ENCODE results near the gene MIOX. TPM values are rescaled to one million over a fixed set of nuclear protein-coding genes. Genes with fewer than 3 reads are reported as not detected.
A peak's percentile ranks its signal among the peaks of the same experiment; 100 is the strongest.

Gene MIOX
- total RNA-seq, 1 experiment from 2014 or later, result not detected

- no peak for DNase-seq (ENCODE audit: low spot score)
Measured at GRCh38 chr22:50489363-50490243, 2.9 kb downstream of the MIOX start.

GRCh38 chr22:50490531-50491308 is 4.1 kb downstream of the MIOX start:
- DNase-seq (ENCODE audit: low spot score), result no peak

GRCh38 chr22:50497093-50497492 is 10.4 kb downstream of the MIOX start:
- no peak for DNase-seq (ENCODE audit: low spot score)

GRCh38 chr22:50498322-50498890 is 11.7 kb downstream of the MIOX start:
- DNase-seq (ENCODE audit: low spot score), result peak; percentile 64

GRCh38 chr22:50500452-50500851 is 13.8 kb downstream of the MIOX start:
- no peak for DNase-seq (ENCODE audit: low spot score)

GRCh38 chr22:50502096-50502495 is 15.4 kb downstream of the MIOX start:
- no peak for DNase-seq (ENCODE audit: low spot score)

DNA sequence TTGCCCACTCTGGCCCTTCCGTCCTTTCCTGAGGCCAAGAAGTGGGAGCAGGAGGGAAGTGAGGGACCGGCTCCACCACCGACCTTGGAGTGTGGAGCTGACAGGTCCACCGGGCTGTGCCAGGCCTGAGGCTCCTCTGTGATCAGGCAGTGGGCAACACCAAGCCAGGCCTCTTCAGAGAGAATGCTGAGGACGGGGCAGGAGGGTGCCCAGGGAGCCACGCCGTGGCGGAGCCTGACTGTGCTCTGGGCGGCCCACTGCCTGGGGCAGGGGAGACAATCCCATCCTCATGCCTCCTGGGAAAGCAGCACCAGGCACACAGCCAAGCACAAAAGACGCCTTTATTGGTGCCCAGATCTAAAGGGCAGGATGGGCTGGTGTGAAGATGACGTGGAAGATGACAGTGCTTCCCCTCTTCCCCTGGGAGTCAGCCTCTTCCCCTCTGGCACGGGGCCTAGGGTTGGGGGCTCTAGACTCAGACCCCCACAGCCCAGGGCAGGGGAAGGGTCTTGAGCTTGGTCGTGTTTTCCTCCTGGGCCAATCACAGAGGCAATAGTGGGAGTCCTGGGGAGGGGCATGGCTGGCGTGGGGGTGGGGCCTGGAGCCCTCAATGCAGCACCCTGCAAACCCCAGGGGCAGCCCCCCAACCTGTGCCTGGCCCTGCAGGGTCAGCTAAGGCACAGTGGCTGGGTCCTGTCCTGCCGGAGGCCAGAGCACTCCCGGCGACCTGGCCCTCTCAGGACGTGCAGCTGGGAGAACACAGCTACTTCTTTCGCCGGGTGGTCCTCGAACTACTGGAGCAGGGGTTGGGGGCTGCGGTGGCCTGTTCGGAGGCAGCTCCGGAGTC is 16.2 kb downstream of the MIOX start:
- DNase-seq (ENCODE audit: low spot score), result no peak

DNA sequence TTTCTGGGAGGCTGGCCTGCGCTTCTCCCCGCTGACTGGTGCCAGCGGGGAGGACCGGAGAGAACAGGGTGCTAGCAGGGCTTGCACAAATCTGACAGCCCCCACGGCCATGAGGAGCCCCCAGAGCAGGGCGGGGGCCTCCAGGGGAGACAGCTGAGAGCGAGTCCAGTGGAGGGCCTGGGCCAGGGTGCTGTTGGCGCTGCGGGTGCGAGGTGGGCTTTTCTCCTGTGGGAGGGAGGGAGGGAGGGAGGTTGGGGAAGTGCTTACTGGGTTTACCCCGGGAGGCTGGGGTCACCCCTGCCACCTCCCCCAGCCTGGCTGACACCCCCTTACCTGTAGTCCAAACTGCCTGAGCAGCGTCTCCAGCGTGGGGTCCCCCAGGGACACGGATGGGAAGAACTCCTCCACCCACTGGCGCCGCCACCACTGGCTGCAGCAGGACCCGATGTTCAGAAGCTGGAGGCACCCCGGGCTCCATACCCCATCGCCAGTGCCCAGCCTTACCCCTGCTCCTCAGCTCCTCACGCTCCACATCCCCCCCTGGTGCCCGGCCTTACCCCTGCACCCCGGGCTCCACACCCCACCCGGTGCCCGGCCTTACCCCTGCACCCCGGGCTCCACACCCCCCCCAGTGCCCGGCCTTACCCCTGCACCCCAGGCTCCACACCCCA is 17.0 kb downstream of the MIOX start:
- no peak for DNase-seq (ENCODE audit: low spot score)

DNA sequence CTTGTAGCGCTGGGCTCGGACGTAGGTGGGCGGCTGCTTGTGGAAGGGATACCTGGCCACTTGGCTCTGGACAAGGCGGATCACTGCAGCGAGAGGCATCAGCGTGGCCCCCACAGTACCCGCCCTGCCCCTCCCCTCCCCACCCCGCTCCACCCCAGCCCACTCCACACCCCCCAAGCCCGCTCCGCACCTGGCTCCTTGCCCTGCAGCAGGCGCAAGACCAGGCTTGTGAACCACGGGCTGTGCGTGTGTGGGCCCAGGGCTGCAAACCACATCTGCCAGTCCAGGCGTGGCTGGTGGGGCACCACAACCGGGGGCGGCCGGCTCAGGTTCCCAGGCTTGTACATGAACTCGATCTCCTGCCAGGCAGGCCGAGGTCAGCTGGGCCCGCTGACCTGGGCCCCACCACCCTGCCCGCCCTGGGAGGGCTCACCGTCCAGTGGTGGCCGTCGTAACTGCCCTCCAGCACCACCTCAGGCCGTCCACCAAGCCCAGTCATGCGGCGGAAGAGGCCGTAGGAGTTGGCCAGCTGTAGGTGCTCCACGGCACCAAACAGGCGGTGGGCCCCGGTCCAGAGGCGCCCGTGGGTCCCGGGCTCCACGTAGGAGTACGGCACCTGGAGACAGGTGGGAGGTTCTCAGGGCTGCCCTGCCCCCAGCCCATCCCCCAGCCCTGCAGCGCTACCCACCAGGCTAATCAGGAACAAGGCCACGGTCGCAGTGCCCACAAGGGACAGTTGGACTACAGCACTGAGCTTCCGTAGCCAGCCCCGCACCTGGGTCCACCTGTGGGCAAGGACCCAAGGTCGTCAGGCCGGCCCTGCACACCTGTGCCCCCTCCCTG is 17.9 kb downstream of the MIOX start:
- no peak for DNase-seq (ENCODE audit: low spot score)

DNA sequence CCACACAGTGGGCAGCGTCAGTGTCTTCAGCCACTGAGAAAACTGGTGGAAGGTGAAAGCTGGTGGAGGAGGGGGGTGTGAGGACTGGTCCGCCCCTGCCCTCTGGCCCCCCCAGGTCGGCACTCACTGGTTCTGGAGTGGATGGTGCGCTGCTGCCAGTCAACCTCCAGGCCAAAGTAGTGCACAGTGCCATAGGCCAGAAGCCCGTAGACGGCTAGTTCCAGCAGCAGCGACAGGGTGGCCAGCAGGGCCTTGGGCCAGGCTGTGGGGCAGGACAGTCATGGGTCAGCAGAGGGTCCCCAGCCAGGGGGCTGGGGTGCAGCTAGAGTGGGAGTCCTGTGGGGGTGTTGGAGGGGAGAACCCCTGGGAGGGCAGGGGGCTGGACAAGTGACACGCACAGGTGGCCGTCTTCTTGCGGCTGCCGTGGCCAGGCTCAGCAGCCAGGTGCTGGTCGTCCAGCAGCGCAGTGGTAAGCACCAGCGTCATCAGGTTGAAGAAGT is 18.7 kb downstream of the MIOX start:
- no peak for DNase-seq (ENCODE audit: low spot score)

GRCh38 chr22:50505776-50506610 is 19.3 kb downstream of the MIOX start:
- no peak for DNase-seq (ENCODE audit: low spot score)

DNA sequence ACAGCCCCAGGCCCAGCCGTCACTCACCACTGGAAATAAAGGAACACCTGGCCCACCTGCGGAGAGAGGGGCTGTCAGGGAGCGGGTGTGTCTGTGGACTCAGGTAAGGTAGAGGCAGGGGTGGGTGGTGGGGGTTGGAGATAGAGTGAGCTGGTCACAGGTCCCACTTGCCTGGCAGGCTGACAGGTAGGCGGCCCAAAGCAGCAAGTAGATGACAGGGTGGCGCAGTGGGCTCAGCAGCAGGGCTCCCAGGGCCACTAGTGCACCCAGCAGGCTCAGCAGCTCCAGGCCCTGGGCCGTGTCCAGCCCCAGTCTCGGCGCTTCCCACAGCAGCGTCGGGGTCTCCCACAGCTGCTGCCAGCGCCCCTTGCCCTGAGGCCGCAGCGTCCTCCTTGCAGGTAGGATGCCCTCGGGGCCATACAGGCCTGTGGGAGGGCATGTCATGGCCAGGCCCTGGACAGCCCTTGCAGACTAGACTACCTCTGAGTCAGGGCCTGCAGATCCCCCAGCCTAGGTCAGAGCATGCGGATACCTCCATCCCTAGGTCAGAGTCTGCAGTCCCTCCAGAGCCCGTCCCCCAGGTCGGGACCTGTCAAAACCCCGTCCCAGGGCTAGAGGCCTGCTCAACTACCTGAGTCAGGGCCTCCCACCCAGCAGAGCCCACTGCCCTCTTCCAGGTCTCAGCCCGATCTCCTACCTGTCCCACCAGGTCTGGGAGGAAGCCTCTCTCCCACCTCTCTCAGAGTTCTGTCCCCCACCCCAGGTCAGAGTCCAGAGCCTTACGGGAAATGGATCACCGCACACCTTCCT is 20.2 kb downstream of the MIOX start:
- no peak for DNase-seq (ENCODE audit: low spot score)

- peak; percentile 46 for DNase-seq (ENCODE audit: low spot score)
Measured at GRCh38 chr22:50507421-50507990, 20.8 kb downstream of the MIOX start, which contains the start of gene LMF2. LMF2 (minus strand) TSS chr22:50507702; CDS start chr22:50507675, 27 bp downstream.

GRCh38 chr22:50507991-50508884 is 21.6 kb downstream of the MIOX start, which contains the start of gene NCAPH2:
NCAPH2 (plus strand) TSS chr22:50508224; CDS start chr22:50508338, 114 bp downstream.
- DNase-seq (ENCODE audit: low spot score), result peak; percentile 74

DNA sequence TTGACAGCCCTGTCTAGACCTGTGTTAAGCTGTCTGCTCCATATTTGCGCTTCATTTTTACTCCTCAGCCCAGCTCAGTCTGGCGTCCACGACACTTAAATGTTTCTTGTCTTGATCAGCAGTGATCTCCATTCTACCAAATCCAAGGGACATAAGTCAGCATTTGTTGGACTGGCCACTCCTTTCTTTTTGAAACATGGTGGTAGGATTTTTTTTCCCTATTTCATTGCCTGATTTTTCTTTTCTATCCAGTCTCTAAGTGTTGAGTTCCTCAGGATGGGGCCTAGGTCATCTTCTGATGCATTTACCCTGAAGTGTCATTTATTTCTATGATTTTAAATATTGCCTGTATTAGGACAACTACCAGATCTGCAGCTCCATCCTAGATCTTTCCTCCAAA is 22.2 kb downstream of the MIOX start:
- no peak for DNase-seq (ENCODE audit: low spot score)

DNA sequence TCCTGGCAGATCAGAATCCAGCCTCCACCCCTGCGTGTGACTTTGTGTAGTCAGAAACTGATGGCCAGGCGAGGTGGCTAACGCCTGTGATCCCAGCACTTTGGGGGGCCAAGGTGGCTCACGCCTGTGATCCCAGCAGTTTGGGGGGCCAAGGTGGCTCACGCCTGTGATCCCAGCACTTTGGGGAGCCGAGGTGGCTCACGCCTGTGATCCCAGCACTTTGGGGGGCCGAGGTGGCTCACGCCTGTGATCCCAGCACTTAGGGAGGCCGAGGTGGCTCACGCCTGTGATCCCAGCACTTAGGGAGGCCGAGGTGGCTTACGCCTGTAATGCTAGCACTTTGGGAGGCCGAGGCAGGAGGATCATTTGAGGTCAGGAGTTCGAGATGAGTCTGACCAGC is 26.5 kb downstream of the MIOX start:
- no peak for DNase-seq (ENCODE audit: low spot score)
